H1 (cell line): ENCODE results near the gene SAMD15. TPM values are rescaled to one million over a fixed set of nuclear protein-coding genes. Genes with fewer than 3 reads are reported as not detected.

Experiments
- CHD7 ChIP-seq: fragments of 300-600 bp; sonication (generic); IDR thresholded peaks from 2 replicates; pipeline ENCODE4 v1.7.1; 2012; ENCODE audit warnings: low read length, moderate library complexity, mild to moderate bottlenecking, inconsistent platforms; ENCODE audit not compliant: insufficient replicate concordance
- JUND ChIP-seq: IDR thresholded peaks from 2 replicates; pipeline ENCODE4 v1.6.1; 2011; ENCODE audit warnings: mild to moderate bottlenecking, improper control_type of control experiment, low read length
- POLR2AphosphoS5 ChIP-seq: IDR thresholded peaks from 2 replicates; pipeline ENCODE4 v1.6.1; 2011; ENCODE audit warnings: low read depth, low read length
- RXRA ChIP-seq: IDR thresholded peaks from 2 replicates; pipeline ENCODE4 v1.6.1; 2011; ENCODE audit warnings: low read depth, mild to moderate bottlenecking, low read length, moderate library complexity; ENCODE audit not compliant: insufficient read depth
- SP1 ChIP-seq: IDR thresholded peaks from 2 replicates; pipeline ENCODE4 v1.6.1; 2011; ENCODE audit warnings: low read depth, low read length
- SRF ChIP-seq: IDR thresholded peaks from 2 replicates; pipeline ENCODE4 v1.6.1; 2011; ENCODE audit warnings: mild to moderate bottlenecking, low read depth, low read length, moderate library complexity
- TCF12 ChIP-seq: IDR thresholded peaks from 2 replicates; pipeline ENCODE4 v1.6.1; 2011; ENCODE audit warnings: low read depth, mild to moderate bottlenecking, low read length
- polyA plus RNA-seq, 7 experiments: library from polyadenylated mRNA; depleted of rRNA in 3 of 7; stranded (reverse) in 5 of 7; unstranded in 2 of 7; fragments of >200 nt in 5 of 7; fragments of 200-250 nt in 2 of 7; gene quantifications; 1 replicate in 5 of 7; 2 replicates in 1 of 7; 4 replicates in 1 of 7; pipeline versions ENCODE4 v1.2.1 to v1.2.3, GENCODE V29; 2011 to 2013; ENCODE audit warnings: missing spikeins in 2 of 7, mixed read lengths in 2 of 7
- total RNA-seq: library from RNA; stranded (reverse); fragmentation: NEBNext Ultra II Directional; extraction: Animal tissue kit (Norgen Biotek cat#: 25700); gene quantifications from 2 replicates; pipeline ENCODE4 v1.2.1, GENCODE V29; 2021

The SAMD15 gene
- total and polyA plus RNA-seq, 2 of the 8 experiments (the other 6 are each of a cell fraction or from before 2014, with no cell fraction given) = 0.17 to 1.0 TPM

DNA sequence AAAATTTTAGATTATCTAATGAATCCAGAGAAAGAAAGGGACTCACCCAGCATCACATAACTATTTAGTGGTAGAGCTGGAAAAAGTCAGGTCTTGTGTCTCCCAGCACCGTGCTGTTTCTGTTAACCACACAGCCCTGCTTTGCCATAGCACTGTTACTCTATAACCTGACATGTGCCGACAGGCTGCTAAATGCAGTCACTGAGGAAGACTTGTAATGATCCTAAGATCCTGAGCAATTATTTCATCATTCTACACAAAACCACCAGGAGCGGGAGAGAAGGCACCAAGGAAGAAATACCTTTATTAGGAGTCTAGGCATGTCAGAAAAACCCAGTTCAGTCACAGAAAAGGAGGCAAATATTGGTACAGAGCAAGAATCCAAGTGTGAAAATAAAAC is 49.2 kb downstream of the SAMD15 start (continued):
- TF ChIP-seq CHD7 = no peak
- no peak for TF ChIP-seq TCF12
- no peak for TF ChIP-seq RXRA
- TF ChIP-seq SP1 = no peak
- no peak for TF ChIP-seq JUND
- no peak for TF ChIP-seq SRF
- no peak for TF ChIP-seq POLR2AphosphoS5
